HG02884 (cell line): ENCODE measurements around the gene COL13A1.

ENCODE experiments used
- ATAC-seq: cut with Tn5 transposase; IDR thresholded peaks from one replicate; pipeline ENCODE4 v1.9.1; 2021; ENCODE audit warnings: mild to moderate bottlenecking, moderate library complexity; ENCODE audit not compliant: unreplicated experiment

The COL13A1 gene

DNA sequence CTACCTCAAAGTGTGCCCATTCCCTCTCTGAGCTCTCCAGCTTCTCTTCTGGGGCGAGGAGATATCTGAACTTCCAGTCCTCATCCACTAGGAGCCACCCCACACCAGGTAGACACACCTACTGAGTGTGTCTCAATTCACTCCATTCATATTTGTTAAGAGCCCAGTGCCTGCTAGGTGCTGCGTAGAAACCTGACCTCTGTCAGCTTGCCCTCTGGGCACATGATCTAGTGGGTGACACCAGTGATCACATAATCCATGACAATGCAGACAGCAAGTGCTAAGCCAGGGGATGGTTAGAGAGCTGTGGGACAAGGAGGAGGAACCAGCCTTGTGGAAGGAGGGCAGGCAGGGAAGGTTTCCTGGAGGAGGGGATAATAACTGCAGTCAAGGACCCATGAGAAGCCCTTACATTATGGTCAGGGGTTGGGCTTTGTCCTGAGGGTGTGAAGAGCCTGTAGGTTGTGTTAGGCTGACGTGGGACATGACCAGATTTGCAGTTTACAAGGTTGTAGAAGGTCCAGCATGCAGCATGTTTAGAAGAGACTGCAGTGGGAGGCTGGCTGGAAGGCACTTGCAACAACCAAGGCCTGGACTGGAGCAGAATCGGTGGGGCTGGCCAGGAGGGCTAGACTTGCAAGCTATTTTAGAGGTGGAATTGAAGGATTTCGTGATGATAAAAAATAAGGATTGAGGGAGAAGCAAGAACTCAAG is 81.8 kb downstream of the COL13A1 start:
- no peak for ATAC-seq

GRCh38 chr10:69884024-69884367 is 82.3 kb downstream of the COL13A1 start:
- ATAC-seq: no peak

DNA sequence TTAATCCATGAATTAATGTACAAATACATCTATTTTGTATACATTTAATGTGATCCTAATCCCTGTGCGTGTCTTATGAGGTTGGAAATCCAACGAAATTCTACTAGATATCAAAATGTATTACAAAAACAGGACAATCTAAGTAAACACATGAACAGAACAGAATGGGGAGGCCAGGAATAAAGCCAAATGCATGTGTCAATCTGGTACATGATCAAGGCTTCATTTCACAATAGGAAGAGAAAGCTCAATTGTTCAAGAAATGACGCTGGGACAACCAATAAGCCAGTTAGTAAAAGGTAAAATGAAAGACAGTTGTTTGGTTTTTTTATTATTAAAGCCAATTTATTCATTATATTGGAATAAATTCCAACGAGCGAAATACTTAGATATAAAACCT is 83.0 kb downstream of the COL13A1 start:
- no peak for ATAC-seq

DNA sequence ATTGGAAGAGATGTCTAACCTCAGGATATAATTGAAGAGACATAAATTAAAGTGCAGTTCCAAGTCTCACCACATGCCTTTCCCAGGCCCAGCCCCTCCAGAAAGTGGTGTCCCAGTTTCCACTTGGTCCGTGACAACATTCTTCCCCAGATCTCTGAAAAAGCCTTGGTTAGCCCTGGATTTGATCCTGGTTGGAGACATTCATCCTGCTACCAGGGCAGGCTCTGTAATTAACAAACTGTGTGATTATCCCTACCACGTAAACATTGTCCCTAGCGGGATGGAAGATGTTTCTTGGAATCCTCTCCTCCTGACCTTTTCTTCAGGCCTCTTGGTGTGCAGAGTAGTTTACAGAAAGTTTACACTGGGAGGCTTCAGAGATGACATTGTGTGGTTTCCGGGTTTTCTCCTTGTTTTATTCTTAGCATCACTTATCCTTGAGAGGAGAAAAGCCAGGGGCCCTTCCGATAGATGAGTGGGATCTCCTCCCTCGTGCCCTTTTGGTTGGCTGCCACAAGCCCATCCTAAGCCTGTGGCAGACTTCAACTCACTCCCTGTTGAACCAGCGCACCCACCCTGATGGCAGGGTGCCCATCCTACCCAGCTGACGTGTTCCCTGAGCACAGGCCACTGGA is 83.8 kb downstream of the COL13A1 start:
- ATAC-seq: no peak

DNA sequence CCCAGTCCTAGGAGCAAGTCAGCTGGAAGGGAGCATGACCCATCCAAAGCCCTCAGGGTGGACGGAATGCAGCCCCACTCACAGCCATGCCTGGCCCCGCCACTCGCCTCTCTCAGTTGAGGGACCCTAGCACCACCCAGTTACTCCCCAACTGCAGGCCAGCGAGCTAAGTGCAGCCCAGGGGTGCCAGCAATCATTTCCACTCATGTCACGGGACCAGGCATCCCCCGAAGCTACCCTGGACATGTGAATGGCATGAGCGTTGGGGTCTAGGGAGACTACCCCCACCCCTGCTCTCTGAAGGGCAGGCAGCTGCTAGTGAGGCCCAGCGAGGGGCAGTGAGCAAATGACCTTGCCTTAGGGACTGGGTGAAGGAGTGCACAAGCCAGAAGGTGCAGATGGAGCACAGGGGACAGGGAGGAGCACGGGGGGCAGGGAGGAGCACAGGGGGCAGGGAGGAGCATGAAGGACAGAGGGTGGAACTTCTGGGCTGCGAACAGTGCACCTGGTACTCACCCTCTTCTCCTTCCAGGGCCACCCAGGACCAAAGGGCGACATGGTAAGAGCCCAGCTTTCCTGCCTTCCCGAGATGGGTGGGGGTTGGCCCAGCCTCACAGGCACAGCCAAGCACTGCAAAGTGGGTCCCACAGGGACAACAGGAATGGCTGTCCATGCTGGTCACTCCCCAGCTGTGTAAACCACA is 87.3 kb downstream of the COL13A1 start:
- no peak for ATAC-seq

GRCh38 chr10:69890065-69890847 is 88.5 kb downstream of the COL13A1 start:
- ATAC-seq: no peak

DNA sequence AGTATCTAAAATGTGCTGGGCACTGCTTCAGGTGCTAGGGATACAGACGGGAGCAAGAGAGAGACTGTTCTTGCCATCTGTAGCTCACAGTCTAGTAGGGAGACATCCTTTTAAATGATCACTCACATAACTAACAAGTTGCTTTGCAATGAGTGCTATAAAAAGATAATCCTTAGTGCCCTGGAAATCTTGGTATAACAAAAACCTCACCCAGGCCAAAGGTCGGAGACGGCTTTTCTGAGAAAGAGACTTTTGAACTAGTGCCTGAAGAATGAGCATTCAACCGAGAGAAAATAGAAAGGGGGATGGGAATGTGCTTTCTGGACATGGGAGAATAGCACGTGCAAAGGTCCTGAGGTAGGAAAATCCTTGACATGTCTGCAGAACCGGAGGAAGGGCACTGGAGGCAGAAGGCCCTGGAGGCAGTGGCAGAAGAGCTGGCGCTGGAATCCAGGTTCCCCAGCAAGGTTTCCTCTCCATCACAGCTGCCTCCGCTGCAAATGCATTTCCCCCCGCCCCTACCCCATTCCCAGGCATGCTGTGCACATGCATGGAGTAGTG is 89.4 kb downstream of the COL13A1 start:
- no peak for ATAC-seq

- ATAC-seq: no peak
These were observed 90.7 kb downstream of the COL13A1 start for GRCh38 chr10:69892406-69892805.

DNA sequence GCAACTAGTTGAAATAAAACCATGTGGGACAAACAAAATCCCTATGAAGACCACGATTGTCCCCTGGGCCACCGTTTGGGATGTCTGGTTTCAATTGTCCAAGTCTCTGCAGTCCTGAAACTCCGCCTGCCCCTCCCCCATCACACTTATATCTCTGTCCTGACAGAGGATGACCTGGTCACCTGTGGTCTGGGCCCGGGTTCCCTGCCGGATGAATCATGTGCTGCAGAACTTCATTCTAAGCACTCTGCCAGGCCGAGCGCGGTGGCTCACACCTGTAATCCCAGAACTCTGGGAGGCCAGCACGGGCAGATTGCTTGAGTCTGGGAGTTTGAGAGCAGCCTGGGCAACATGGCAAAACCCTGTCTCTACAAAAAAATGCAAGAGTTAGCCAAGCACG is 91.1 kb downstream of the COL13A1 start:
- ATAC-seq: no peak

DNA sequence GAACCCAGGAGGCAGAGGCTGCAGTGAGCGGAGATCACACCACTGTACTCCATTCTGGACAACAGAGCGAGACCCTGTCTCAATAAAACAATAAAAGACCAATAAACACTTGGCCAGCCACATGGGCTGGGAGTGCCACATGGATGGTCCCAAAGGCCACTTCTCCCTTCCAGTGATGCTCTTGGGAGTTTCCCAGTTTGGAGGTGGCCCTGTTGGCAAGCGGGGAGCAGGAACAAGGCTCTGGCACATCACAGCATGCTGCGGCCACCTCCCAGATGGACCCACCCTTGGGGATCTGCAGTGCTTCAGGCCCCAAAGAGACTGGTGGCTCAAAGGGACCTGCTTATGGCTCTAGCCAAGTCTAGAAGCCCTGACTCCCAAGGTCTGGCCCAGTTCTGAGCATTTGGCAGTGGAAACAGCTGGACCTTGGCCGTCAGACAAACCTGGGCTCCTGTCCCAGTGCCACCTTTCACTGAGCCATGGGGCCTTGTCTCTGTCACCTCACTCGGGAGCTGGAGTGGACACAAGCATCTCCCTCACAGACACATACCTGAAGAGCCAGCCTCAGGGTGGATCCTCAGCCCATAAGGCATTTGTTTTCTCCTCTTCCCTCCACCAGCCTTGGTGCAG is 91.7 kb downstream of the COL13A1 start:
- no peak for ATAC-seq

DNA sequence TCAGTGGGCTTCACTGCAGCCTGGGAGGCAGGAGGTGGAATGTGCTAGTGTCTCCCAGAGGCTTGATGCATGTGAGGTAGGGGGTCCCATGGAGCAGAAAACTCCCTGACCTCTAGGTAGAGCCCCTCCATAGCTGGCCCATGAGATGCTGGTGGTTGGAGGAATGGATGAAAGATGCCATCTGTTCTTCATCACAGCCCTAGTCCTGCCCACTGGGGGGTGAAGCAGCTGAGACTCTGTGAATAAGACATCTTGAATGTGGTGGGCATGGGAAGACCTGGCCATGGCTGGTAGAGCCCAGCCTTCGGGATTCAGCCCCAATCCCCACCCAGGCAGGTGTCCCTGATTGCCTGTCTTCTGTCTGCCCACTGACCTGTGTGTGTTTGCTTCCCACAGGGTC is 92.5 kb downstream of the COL13A1 start:
- ATAC-seq: no peak

GRCh38 chr10:69895759-69896158 is 94.1 kb downstream of the COL13A1 start:
- no peak for ATAC-seq

GRCh38 chr10:69896606-69897231 is 95.0 kb downstream of the COL13A1 start:
- ATAC-seq: no peak

DNA sequence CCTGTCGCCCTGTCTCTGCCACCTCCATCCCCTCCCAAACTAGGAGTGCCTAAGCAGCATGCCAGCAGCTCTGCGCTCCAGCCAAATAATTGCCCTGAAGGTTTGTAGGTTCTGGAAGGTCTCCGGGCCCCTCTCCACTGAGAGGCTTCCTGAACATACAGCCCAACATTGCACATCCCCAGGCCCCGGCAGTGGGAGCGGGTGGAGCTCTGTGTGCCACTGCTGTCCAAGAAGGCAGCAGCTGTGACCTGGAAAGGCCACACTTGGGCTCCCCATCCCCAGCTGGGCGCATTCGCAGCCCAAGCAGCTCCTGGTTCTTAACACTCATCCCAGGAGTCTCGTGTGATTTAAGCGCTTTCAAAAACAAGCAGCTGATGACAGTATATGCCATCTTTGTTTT is 95.7 kb downstream of the COL13A1 start:
- ATAC-seq: no peak

GRCh38 chr10:69897999-69898398 is 96.3 kb downstream of the COL13A1 start:
- no peak for ATAC-seq

DNA sequence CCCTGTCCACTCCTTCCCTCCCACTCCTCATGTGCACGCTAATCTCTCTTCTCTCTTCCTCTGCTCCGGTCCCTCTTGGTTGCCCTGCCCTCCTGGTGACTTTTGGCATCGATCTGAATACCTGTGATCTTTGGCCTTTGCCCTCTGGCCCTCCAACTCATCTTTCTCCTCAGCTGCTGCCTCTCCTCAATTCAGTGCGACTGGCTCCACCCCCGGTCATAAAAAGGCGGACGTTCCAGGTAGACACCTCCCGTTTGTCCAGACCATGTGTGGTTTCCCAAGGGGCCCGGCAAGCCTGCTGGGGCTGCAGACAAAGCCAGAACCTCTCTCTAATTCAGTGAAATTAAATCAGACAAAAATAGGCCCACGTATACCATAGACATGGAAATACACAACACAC is 96.8 kb downstream of the COL13A1 start:
- no peak for ATAC-seq

DNA sequence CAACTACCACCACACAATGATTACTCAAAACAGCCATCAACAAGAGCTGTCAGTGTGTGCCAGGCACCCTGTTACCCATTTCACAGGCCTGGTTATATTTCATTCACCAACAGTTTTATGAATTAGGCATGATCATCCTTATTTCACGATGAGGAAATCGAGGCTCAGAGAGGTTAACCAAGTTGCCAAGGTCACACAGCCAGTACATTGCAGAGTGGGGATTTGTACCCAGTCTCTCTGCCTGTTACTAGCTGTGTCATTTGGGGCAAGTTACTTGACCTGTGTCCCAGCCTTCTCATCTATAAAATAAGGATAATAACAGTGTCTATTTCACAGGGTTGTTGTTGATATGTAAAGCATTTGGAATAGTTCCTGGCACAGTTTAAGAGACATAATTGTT is 97.2 kb downstream of the COL13A1 start:
- ATAC-seq: no peak

- no peak for ATAC-seq
These were observed 98.3 kb downstream of the COL13A1 start for GRCh38 chr10:69899727-69900595.

- no peak for ATAC-seq
These were observed 99.3 kb downstream of the COL13A1 start for GRCh38 chr10:69901022-69901421.
